SK-N-SH treated with all-trans-retinoic acid at 6 μM for 48 hours (cell line): Measurements from ENCODE around the gene IFNG-AS1.

Experiments used
- ATAC-seq: fragments of 200-7000 bp; cut with Tn5 transposase; 3 replicates; pipeline ENCODE4 v1.9.1; 2020; ENCODE audit warnings: mild to moderate bottlenecking, moderate library complexity
- ARNTL ChIP-seq: fragments of 450-650 bp; formaldehyde crosslinking; IDR thresholded peaks from 2 replicates; pipeline ENCODE4 v1.5.0; 2020; ENCODE audit warnings: low read depth, mild to moderate bottlenecking, moderate library complexity, borderline replicate concordance
- BACH2 ChIP-seq: fragments of 250-450 bp; sonication (Bioruptor Pico); IDR thresholded peaks from 2 replicates; pipeline ENCODE4 v1.9.0; 2021; ENCODE audit warnings: mild to moderate bottlenecking, borderline replicate concordance
- CREB5 ChIP-seq: fragments of 250-450 bp; sonication (Bioruptor Pico); IDR thresholded peaks from 2 replicates; pipeline ENCODE4 v1.5.1; 2020; ENCODE audit warnings: low read depth, mild to moderate bottlenecking, moderate library complexity
- CSRNP3 ChIP-seq: fragments of 250-450 bp; sonication (Bioruptor Pico); IDR thresholded peaks from 2 replicates; pipeline ENCODE4 v1.5.1; 2021; ENCODE audit warnings: mild to moderate bottlenecking, moderate library complexity
- ESRRG ChIP-seq: fragments of 250-450 bp; sonication (Bioruptor Pico); IDR thresholded peaks from 2 replicates; pipeline ENCODE4 v1.6.1; 2021; ENCODE audit warnings: mild to moderate bottlenecking
- ISL1 ChIP-seq: fragments of 250-450 bp; sonication (Bioruptor Pico); IDR thresholded peaks from 2 replicates; pipeline ENCODE4 v2.1.2; 2022; ENCODE audit warnings: mild to moderate bottlenecking, moderate library complexity
- OSR1 ChIP-seq: fragments of 250-450 bp; sonication (Bioruptor Pico); IDR thresholded peaks from 2 replicates; pipeline ENCODE4 v1.8.0; 2022; ENCODE audit warnings: moderate library complexity, mild to moderate bottlenecking, inconsistent platforms
- POU6F1 ChIP-seq: fragments of 250-450 bp; sonication (Bioruptor Pico); IDR thresholded peaks from 2 replicates; pipeline ENCODE4 v1.8.0; 2021; ENCODE audit warnings: low read depth, mild to moderate bottlenecking, moderate library complexity, borderline replicate concordance
- PPARA ChIP-seq: fragments of 250-450 bp; sonication (Bioruptor Pico); IDR thresholded peaks from 2 replicates; pipeline ENCODE4 v1.5.0; 2020; ENCODE audit warnings: mild to moderate bottlenecking, borderline replicate concordance
- TOX ChIP-seq: fragments of 250-450 bp; sonication (Bioruptor Pico); IDR thresholded peaks from 2 replicates; pipeline ENCODE4 v1.8.0; 2021; ENCODE audit warnings: mild to moderate bottlenecking, moderate library complexity, borderline replicate concordance
- TSHZ2 ChIP-seq: fragments of 250-450 bp; sonication (Bioruptor Pico); IDR thresholded peaks from 2 replicates; pipeline ENCODE4 v1.5.0; 2020; ENCODE audit warnings: mild to moderate bottlenecking, moderate library complexity
- ZC3H10 ChIP-seq: fragments of 250-450 bp; sonication (Bioruptor Pico); IDR thresholded peaks from 2 replicates; pipeline ENCODE4 v1.5.1; 2021; ENCODE audit warnings: mild to moderate bottlenecking, moderate library complexity
- ZFP3 ChIP-seq: fragments of 250-450 bp; sonication (Bioruptor Pico); IDR thresholded peaks from 2 replicates; pipeline ENCODE4 v1.5.0; 2020; ENCODE audit warnings: mild to moderate bottlenecking, moderate library complexity
- ZFP30 ChIP-seq: fragments of 450-650 bp; formaldehyde crosslinking; IDR thresholded peaks from 2 replicates; pipeline ENCODE4 v1.5.0; 2022; ENCODE audit warnings: mild to moderate bottlenecking, moderate library complexity
- ZNF565 ChIP-seq: fragments of 450-650 bp; formaldehyde crosslinking; conservative IDR thresholded peaks from 2 replicates; pipeline ENCODE4 v1.5.0; 2020; ENCODE audit warnings: low read depth, mild to moderate bottlenecking, moderate library complexity
- ZNF70 ChIP-seq: fragments of 450-650 bp; formaldehyde crosslinking; IDR thresholded peaks from 2 replicates; pipeline ENCODE4 v1.5.0; 2020; ENCODE audit warnings: mild to moderate bottlenecking, moderate library complexity
- ZNF8 ChIP-seq: fragments of 450-650 bp; formaldehyde crosslinking; IDR thresholded peaks from 2 replicates; pipeline ENCODE4 v1.5.0; 2020; ENCODE audit warnings: mild to moderate bottlenecking, moderate library complexity
- TF ChIP-seq, protein P1 (sequence below): fragments of 250-450 bp; sonication (Bioruptor Pico); IDR thresholded peaks from 2 replicates; pipeline ENCODE4 v1.8.0; 2020; ENCODE audit warnings: mild to moderate bottlenecking, moderate library complexity, borderline replicate concordance

The IFNG-AS1 gene

GRCh38 chr12:68043435-68043834 lies 54.2 kb downstream of the IFNG-AS1 start (continued):
- TF ChIP-seq TOX (CRISPR knock-in tag) = no peak
- no peak for TF ChIP-seq ESRRG

DNA sequence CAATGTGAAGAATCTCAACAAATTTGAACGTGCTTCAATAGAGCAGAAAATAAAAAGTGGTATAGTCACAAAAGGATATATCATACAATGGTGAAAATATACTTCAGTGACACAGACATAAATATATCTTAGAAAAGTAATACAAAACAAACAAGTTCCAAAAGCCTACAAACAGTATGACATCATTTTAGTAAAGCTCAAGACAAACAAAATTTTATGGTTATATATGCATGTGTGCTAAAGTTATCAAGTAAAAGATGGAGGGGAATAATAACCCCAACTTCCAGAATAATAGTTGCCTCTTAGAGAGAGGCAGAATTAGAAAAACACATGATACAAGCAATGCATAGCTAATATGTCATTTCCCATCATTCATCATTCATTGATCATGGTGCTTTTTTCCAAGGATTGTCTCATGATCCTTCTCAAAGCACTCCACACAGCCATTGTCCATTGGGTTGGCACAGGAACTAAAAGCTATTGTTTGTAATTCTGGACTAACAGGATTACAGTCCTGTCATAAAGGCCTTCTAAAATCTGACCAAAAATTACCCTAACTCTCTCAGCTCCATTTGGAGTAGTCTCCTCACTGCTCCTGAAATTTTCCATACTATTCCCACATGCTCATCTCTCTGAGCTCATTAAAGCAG lies 59.5 kb downstream of the IFNG-AS1 start:
- no peak for TF ChIP-seq ZNF565 (CRISPR knock-in tag)
- TF ChIP-seq ARNTL (CRISPR knock-in tag) = no peak
- TF ChIP-seq CSRNP3 (CRISPR knock-in tag) = no peak
- no peak for TF ChIP-seq POU6F1 (CRISPR knock-in tag)
- TF ChIP-seq TOX (CRISPR knock-in tag) = no peak
- no peak for TF ChIP-seq TSHZ2 (CRISPR knock-in tag)
- no peak for TF ChIP-seq ZNF8 (CRISPR knock-in tag)
- TF ChIP-seq, protein P1, sequence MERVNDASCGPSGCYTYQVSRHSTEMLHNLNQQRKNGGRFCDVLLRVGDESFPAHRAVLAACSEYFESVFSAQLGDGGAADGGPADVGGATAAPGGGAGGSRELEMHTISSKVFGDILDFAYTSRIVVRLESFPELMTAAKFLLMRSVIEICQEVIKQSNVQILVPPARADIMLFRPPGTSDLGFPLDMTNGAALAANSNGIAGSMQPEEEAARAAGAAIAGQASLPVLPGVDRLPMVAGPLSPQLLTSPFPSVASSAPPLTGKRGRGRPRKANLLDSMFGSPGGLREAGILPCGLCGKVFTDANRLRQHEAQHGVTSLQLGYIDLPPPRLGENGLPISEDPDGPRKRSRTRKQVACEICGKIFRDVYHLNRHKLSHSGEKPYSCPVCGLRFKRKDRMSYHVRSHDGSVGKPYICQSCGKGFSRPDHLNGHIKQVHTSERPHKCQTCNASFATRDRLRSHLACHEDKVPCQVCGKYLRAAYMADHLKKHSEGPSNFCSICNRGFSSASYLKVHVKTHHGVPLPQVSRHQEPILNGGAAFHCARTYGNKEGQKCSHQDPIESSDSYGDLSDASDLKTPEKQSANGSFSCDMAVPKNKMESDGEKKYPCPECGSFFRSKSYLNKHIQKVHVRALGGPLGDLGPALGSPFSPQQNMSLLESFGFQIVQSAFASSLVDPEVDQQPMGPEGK (CRISPR knock-in tag) = no peak
- TF ChIP-seq ZNF70 (CRISPR knock-in tag) = no peak
- TF ChIP-seq ZFP3 (CRISPR knock-in tag) = no peak
- no peak for TF ChIP-seq CREB5
- TF ChIP-seq BACH2 = no peak
- no peak for TF ChIP-seq ZC3H10 (CRISPR knock-in tag)
- no peak for TF ChIP-seq ISL1 (CRISPR knock-in tag)
- TF ChIP-seq PPARA (CRISPR knock-in tag) = no peak
- no peak for TF ChIP-seq ZFP30
- TF ChIP-seq OSR1 (CRISPR knock-in tag) = no peak
- TF ChIP-seq, all 23 proteins: peak for 0
- no peak for ATAC-seq

DNA sequence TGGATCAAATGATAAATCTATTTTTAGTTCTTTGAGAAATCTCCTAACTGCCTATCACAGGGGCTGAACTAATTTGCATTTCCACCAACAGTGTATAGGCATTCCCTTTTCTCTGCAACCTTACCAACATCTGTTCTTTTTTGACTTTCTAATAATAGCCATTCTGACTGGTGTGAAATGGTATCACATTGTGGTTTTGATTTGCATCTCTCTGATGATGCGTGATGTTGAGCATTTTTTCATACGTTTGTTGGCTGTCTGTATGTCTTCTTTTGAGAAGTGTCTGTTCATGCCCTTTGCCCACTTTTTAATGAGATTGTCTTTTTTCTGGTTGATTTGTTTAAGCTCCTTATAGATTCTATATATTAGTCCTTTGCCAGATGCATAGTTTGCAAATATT lies 67.1 kb downstream of the IFNG-AS1 start:
- no peak for ATAC-seq
- TF ChIP-seq ARNTL (CRISPR knock-in tag) (no peak), TSHZ2 (CRISPR knock-in tag) (no peak), CSRNP3 (CRISPR knock-in tag) (no peak)
